GM12891 (cell line): ENCODE data around the gene LHX4.

ENCODE experiments used
- POLR2A ChIP-seq: IDR thresholded peaks from 2 replicates; pipeline ENCODE4 v1.6.1; 2011; ENCODE audit warnings: low read depth, low read length, control low read depth
- TAF1 ChIP-seq: IDR thresholded peaks from 2 replicates; pipeline ENCODE4 v1.6.1; 2011; ENCODE audit warnings: low read depth, low read length, control low read depth

DNA sequence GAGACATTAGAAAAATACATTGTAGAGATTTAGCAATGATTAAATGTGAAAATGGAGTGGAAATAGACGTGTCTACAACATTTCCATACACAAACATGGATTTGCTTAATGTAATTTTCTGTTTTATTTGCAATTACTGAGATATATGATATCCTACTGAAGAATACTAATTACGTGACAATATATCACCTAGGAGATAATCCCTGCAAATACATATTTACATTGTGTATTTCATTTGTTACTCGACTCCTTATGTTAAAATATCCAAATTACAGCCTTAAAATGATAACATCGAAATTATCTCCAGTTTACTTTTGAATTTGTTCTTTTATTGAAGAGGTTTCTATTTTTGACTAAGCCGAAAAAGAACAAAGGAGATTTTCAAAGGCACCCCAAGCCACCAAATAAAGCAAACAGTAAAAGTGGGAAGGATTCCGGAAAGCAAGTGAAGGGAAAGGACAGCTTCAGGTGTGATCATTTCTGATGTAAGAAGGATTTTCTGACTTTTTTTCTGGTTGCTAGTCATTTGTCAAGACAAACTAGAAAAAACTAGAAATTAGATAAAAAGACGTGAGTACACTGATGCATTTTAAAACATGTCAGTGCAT, 7.9 kb downstream of the LHX4 start:
- TF ChIP-seq POLR2A = no peak
- TF ChIP-seq TAF1 = no peak
